DOHH2 (cell line): ENCODE measurements around the gene CCDC34.

Experiments used
- H3F3A ChIP-seq: fragments of 200-600 bp; sonication (generic), shearing (Covaris generic); 2 replicates; pipeline ENCODE4 v1.6.0; 2016; ENCODE audit warnings: antibody characterized with exemption, mild to moderate bottlenecking; ENCODE audit not compliant: control insufficient read depth, insufficient read depth
- H3K27ac ChIP-seq: fragments of 200-600 bp; sonication (generic); 2 replicates; pipeline ENCODE4 v1.5.1; 2014; ENCODE audit warnings: low read depth, mild to moderate bottlenecking, low read length, moderate library complexity
- H3K27me3 ChIP-seq: fragments of 200-600 bp; sonication (generic); 2 replicates; pipeline ENCODE4 v1.6.1; 2014; ENCODE audit warnings: mild to moderate bottlenecking, low read length, mixed read lengths; ENCODE audit not compliant: control insufficient read depth
- H3K36me3 ChIP-seq: fragments of 200-600 bp; sonication (generic); 2 replicates; pipeline ENCODE4 v1.6.1; 2014; ENCODE audit warnings: mild to moderate bottlenecking, low read length, moderate library complexity, mixed read lengths; ENCODE audit not compliant: control insufficient read depth
- H3K4me1 ChIP-seq: fragments of 200-600 bp; sonication (generic); 2 replicates; pipeline ENCODE4 v1.6.1; 2014; ENCODE audit warnings: mild to moderate bottlenecking, low read length, mixed read lengths; ENCODE audit not compliant: control insufficient read depth
- H3K4me2 ChIP-seq: fragments of 200-600 bp; sonication (generic); 2 replicates; pipeline ENCODE4 v1.6.0; 2014; ENCODE audit warnings: mild to moderate bottlenecking, low read length, moderate library complexity
- H3K4me3 ChIP-seq: fragments of 200-600 bp; sonication (generic); 2 replicates; pipeline ENCODE4 v1.5.1; 2014; ENCODE audit warnings: mild to moderate bottlenecking, low read length, mixed read lengths
- H3K79me2 ChIP-seq: fragments of 200-600 bp; sonication (generic); 2 replicates; pipeline ENCODE4 v1.6.1; 2014; ENCODE audit warnings: mild to moderate bottlenecking, low read length, mixed read lengths; ENCODE audit not compliant: control insufficient read depth
- H3K9me2 ChIP-seq: fragments of 200-600 bp; sonication (generic); replicated peaks from 2 replicates; pipeline ENCODE4 v1.6.1; 2014; ENCODE audit warnings: mild to moderate bottlenecking, low read length, mixed read lengths; ENCODE audit not compliant: control insufficient read depth
- H3K9me3 ChIP-seq: fragments of 200-600 bp; sonication (generic); 2 replicates; pipeline ENCODE4 v1.6.1; 2014; ENCODE audit warnings: antibody characterized with exemption, low read length, mixed read lengths; ENCODE audit not compliant: control insufficient read depth, insufficient read depth
- H4K20me1 ChIP-seq: fragments of 200-600 bp; sonication (generic); 2 replicates; pipeline ENCODE4 v1.6.0; 2014; ENCODE audit warnings: low read depth, mild to moderate bottlenecking, antibody characterized with exemption, low read length, moderate library complexity; ENCODE audit not compliant: control insufficient read depth, insufficient read depth
- CTCF ChIP-seq: fragments of 200-600 bp; sonication (generic); IDR thresholded peaks from one replicate; pipeline ENCODE4 v1.5.1; 2014; ENCODE audit warnings: antibody characterized with exemption, mild to moderate bottlenecking, low read depth, low read length; ENCODE audit not compliant: poor library complexity, severe bottlenecking
- EZH2phosphoT487 ChIP-seq: fragments of 200-600 bp; sonication (generic); IDR thresholded peaks from 2 replicates; pipeline ENCODE4 v1.6.1; 2017; ENCODE audit warnings: borderline replicate concordance, mild to moderate bottlenecking, antibody characterized with exemption, low read length, moderate library complexity, mixed read lengths

The CCDC34 gene

GRCh38 chr11:27386181-27386845 is 23.3 kb upstream of the CCDC34 start:
- no peaks in the 10 kb centered on the region for H3K79me2 ChIP-seq
- no peaks in the 10 kb centered on the region for H4K20me1 ChIP-seq
- no peak overlapping the region for H3K4me2 ChIP-seq
- H3K27ac ChIP-seq = no peak overlapping the region
- no peaks in the 10 kb centered on the region for H3F3A ChIP-seq
- H3K4me1 ChIP-seq = no peaks in the 10 kb centered on the region
- H3K27me3 ChIP-seq = no peaks in the 10 kb centered on the region
- no peaks in the 10 kb centered on the region for H3K36me3 ChIP-seq
- H3K9me2 ChIP-seq = no peaks in the 10 kb centered on the region
- H3K9me3 ChIP-seq = no peaks in the 10 kb centered on the region
- H3K4me3 ChIP-seq = no peak overlapping the region
- TF ChIP-seq EZH2phosphoT487 (no peak), CTCF (no peak)

- no peaks in the 10 kb centered on the region for H3K27me3 ChIP-seq
- H3K4me3 ChIP-seq = no peak overlapping the region
- no peaks in the 10 kb centered on the region for H3K9me2 ChIP-seq
- no peaks in the 10 kb centered on the region for H3K36me3 ChIP-seq
- no peaks in the 10 kb centered on the region for H4K20me1 ChIP-seq
- TF ChIP-seq CTCF (no peak), EZH2phosphoT487 (no peak)
- no peaks in the 10 kb centered on the region for H3K4me1 ChIP-seq
- H3K4me2 ChIP-seq = no peak overlapping the region
- no peaks in the 10 kb centered on the region for H3K79me2 ChIP-seq
- H3F3A ChIP-seq = no peaks in the 10 kb centered on the region
- H3K9me3 ChIP-seq = no peaks in the 10 kb centered on the region
- no peak overlapping the region for H3K27ac ChIP-seq
These were observed 22.2 kb upstream of the CCDC34 start for GRCh38 chr11:27385245-27385644.

- Histone ChIP-seq H4K20me1 (no peaks in the 10 kb centered on the region), H3K79me2 (no peaks in the 10 kb centered on the region), H3K9me3 (no peaks in the 10 kb centered on the region), H3K4me2 (no peak overlapping the region), H3K27ac (no peak overlapping the region), H3F3A (no peaks in the 10 kb centered on the region), H3K4me3 (no peak overlapping the region), H3K36me3 (no peaks in the 10 kb centered on the region), H3K27me3 (no peaks in the 10 kb centered on the region; the same call in 1 of the 2 replicates), H3K9me2 (no peaks in the 10 kb centered on the region), H3K4me1 (no peaks in the 10 kb centered on the region)
- TF ChIP-seq CTCF = no peak
- no peak for TF ChIP-seq EZH2phosphoT487
These were observed 21.2 kb upstream of the CCDC34 start for GRCh38 chr11:27384227-27384626.
